Neural cell (in vitro differentiated cells): Measurements from ENCODE around the gene KDM4B. TPM values are rescaled to one million over a fixed set of nuclear protein-coding genes. Genes with fewer than 3 reads are reported as not detected.

Experiments
- H2AFZ ChIP-seq: fragments of 200-600, 300-800 bp; sonication (generic), shearing (Covaris generic); 2 replicates; pipeline ENCODE4 v1.6.0; 2014; ENCODE audit warnings: low read depth, mild to moderate bottlenecking, antibody characterized with exemption, low read length, moderate library complexity
- H3F3A ChIP-seq: fragments of 200-600 bp; shearing (Covaris generic); 2 replicates; pipeline ENCODE4 v1.6.1; 2016; ENCODE audit warnings: mild to moderate bottlenecking, moderate library complexity, mixed read lengths, antibody characterized with exemption, low read length; ENCODE audit not compliant: insufficient read depth, poor library complexity, severe bottlenecking
- H3K27ac ChIP-seq: fragments of 200-600, 300-800 bp; sonication (generic), shearing (Covaris generic); 2 replicates; pipeline ENCODE4 v1.5.1; 2014; ENCODE audit warnings: mild to moderate bottlenecking, low read length, moderate library complexity
- H3K27me3 ChIP-seq: fragments of 300-800, 200-600 bp; sonication (generic), shearing (Covaris generic); 2 replicates; pipeline ENCODE4 v1.6.0; 2014; ENCODE audit warnings: mild to moderate bottlenecking, low read depth, low read length, moderate library complexity; ENCODE audit not compliant: insufficient read depth
- H3K36me3 ChIP-seq: fragments of 300-800, 200-600 bp; sonication (generic), shearing (Covaris generic); 2 replicates; pipeline ENCODE4 v1.5.1; 2014; ENCODE audit warnings: mild to moderate bottlenecking, antibody characterized with exemption, low read length, moderate library complexity; ENCODE audit not compliant: insufficient read depth
- H3K4me2 ChIP-seq: fragments of 300-800, 200-600 bp; sonication (generic), shearing (Covaris generic); 2 replicates; pipeline ENCODE4 v1.6.0; 2014; ENCODE audit warnings: mild to moderate bottlenecking, low read length
- H3K4me3 ChIP-seq: fragments of 300-800, 200-600 bp; sonication (generic), shearing (Covaris generic); 2 replicates; pipeline ENCODE4 v1.5.1; 2014; ENCODE audit warnings: mild to moderate bottlenecking, low read length, moderate library complexity
- H3K79me2 ChIP-seq: fragments of 200-600 bp; shearing (Covaris generic); replicated peaks from 2 replicates; pipeline ENCODE4 v1.6.0; 2014; ENCODE audit warnings: mild to moderate bottlenecking, low read length, moderate library complexity; ENCODE audit not compliant: insufficient read depth
- H3K9ac ChIP-seq: fragments of 300-800, 200-600 bp; sonication (generic), shearing (Covaris generic); 2 replicates; pipeline ENCODE4 v1.6.1; 2016; ENCODE audit warnings: mild to moderate bottlenecking, low read length, mixed read lengths
- H3K9me2 ChIP-seq: fragments of 200-600 bp; shearing (Covaris generic); 2 replicates; pipeline ENCODE4 v1.6.1; 2016; ENCODE audit warnings: mild to moderate bottlenecking, low read length, mixed read lengths; ENCODE audit not compliant: insufficient read depth
- H3K9me3 ChIP-seq: fragments of 200-600, 300-800 bp; sonication (generic), shearing (Covaris generic); 2 replicates; pipeline ENCODE4 v1.6.1; 2016; ENCODE audit warnings: mild to moderate bottlenecking, mixed run types, low read length, moderate library complexity, mixed read lengths
- H4K20me1 ChIP-seq: fragments of 200-600 bp; shearing (Covaris generic); 2 replicates; pipeline ENCODE4 v1.6.1; 2016; ENCODE audit warnings: mild to moderate bottlenecking, mixed run types; ENCODE audit not compliant: insufficient read depth
- CTCF ChIP-seq: fragments of 450-650 bp; IDR thresholded peaks from 2 replicates; pipeline ENCODE4 v1.5.1; 2014; ENCODE audit warnings: antibody characterized with exemption, mild to moderate bottlenecking, moderate library complexity; ENCODE audit not compliant: poor library complexity, severe bottlenecking
- EP300 ChIP-seq: fragments of 450-650 bp; conservative IDR thresholded peaks from 2 replicates; pipeline ENCODE4 v1.6.1; 2014; ENCODE audit warnings: antibody characterized with exemption, mild to moderate bottlenecking, moderate library complexity; ENCODE audit not compliant: poor library complexity, severe bottlenecking
- EZH2 ChIP-seq: fragments of 200-600, 300-800 bp; shearing (Covaris generic), sonication (generic); IDR thresholded peaks from 2 replicates; pipeline ENCODE4 v1.6.1; 2014; ENCODE audit warnings: antibody characterized with exemption, low read length, borderline replicate concordance, mild to moderate bottlenecking; ENCODE audit not compliant: insufficient read depth, poor library complexity, severe bottlenecking
- MXI1 ChIP-seq: fragments of 450-650 bp; conservative IDR thresholded peaks from 2 replicates; pipeline ENCODE4 v1.6.1; 2014; ENCODE audit warnings: antibody characterized with exemption, mild to moderate bottlenecking; ENCODE audit not compliant: poor library complexity, severe bottlenecking
- POLR2AphosphoS5 ChIP-seq: IDR thresholded peaks from 2 replicates; pipeline ENCODE4 v1.6.1; 2012
- RAD21 ChIP-seq: fragments of 450-650 bp; conservative IDR thresholded peaks from 2 replicates; pipeline ENCODE4 v1.6.1; 2014; ENCODE audit warnings: antibody characterized with exemption, mild to moderate bottlenecking, moderate library complexity
- REST ChIP-seq: IDR thresholded peaks from 2 replicates; pipeline ENCODE4 v1.6.1; 2012; ENCODE audit warnings: borderline replicate concordance
- SMC3 ChIP-seq: fragments of 450-650 bp; conservative IDR thresholded peaks from 2 replicates; pipeline ENCODE4 v1.6.1; 2014; ENCODE audit warnings: antibody characterized with exemption, mild to moderate bottlenecking, moderate library complexity; ENCODE audit not compliant: poor library complexity
- TAF1 ChIP-seq: IDR thresholded peaks from 2 replicates; pipeline ENCODE4 v1.6.1; 2012; ENCODE audit warnings: low read depth
- polyA plus RNA-seq: library from polyadenylated mRNA; depleted of rRNA; stranded (reverse); fragments of >200 nt; gene quantifications from 2 replicates; pipeline ENCODE4 v1.2.3, GENCODE V29; 2014

The KDM4B gene
- polyA plus RNA-seq, 1 donor from 2014 or later: 19.1 TPM

- H3F3A ChIP-seq: no peaks in the 10 kb centered on the region
- H3K4me3 ChIP-seq: no peak overlapping the region
- H3K79me2 ChIP-seq: no peaks in the 10 kb centered on the region
- H3K9ac ChIP-seq: no peak overlapping the region
- no peak overlapping the region for H3K4me2 ChIP-seq
- no peaks in the 10 kb centered on the region for H3K27me3 ChIP-seq
- TF ChIP-seq SMC3 (no peak), REST (no peak), CTCF (no peak), MXI1 (no peak), EP300 (no peak), EZH2 (no peak), TAF1 (no peak), POLR2AphosphoS5 (no peak), RAD21 (no peak)
- no peak overlapping the region for H2AFZ ChIP-seq
- H3K9me3 ChIP-seq: no peaks in the 10 kb centered on the region
- H4K20me1 ChIP-seq: no peaks in the 10 kb centered on the region
- no peaks in the 10 kb centered on the region for H3K36me3 ChIP-seq
- H3K9me2 ChIP-seq: no peaks in the 10 kb centered on the region
- H3K27ac ChIP-seq: no peak overlapping the region
Observed at GRCh38 chr19:5125797-5126497, 157.0 kb downstream of the KDM4B start.

- TF ChIP-seq SMC3 (no peak), RAD21 (no peak), POLR2AphosphoS5 (no peak), REST (no peak), CTCF (no peak), MXI1 (no peak), EP300 (no peak), TAF1 (no peak), EZH2 (no peak)
- Histone ChIP-seq H3K9me3 (no peaks in the 10 kb centered on the region), H3K79me2 (no peaks in the 10 kb centered on the region), H3K36me3 (no peaks in the 10 kb centered on the region), H4K20me1 (no peaks in the 10 kb centered on the region), H3K9me2 (no peaks in the 10 kb centered on the region), H3K4me3 (no peak overlapping the region), H3K27ac (no peak overlapping the region), H3K27me3 (no peaks in the 10 kb centered on the region), H3F3A (no peaks in the 10 kb centered on the region), H2AFZ (no peak overlapping the region), H3K4me2 (no peak overlapping the region), H3K9ac (no peak overlapping the region)
Observed at GRCh38 chr19:5126498-5127223, 157.7 kb downstream of the KDM4B start.
